Measurements from ENCODE around the gene SLF1. TPM values are rescaled to one million over a fixed set of nuclear protein-coding genes. Genes with fewer than 3 reads are reported as not detected.

SLF1 gene
- total and polyA plus RNA-seq, 2 experiments from 2014 or later, result 36.3 to 43.8 TPM

- Mint-ChIP-seq H3K36me3 (ENCODE audit: low read depth) (no peaks in the 10 kb centered on the region; the same call in 2 of the 3 replicates), H3K27ac (no peak overlapping the region; the same call in 1 of the 2 replicates), H3K27me3 (ENCODE audit: insufficient read depth, low read depth, poor library complexity) (no peaks in the 10 kb centered on the region), H3K9me3 (no peaks in the 10 kb centered on the region), H3K4me3 (no peak overlapping the region), H3K4me1 (peaks cover 29% of the 10 kb centered on the region)
- Histone ChIP-seq H3K27ac (ENCODE audit: low read depth) (no peak overlapping the region), H3K4me3 (no peak overlapping the region), H2AFZ (no peak overlapping the region), H3K4me2 (no peak overlapping the region), H3K27me3 (ENCODE audit: insufficient read depth) (no peaks in the 10 kb centered on the region), H3F3A (replicated peaks; ENCODE audit: low read depth) (no peaks in the 10 kb centered on the region), H3K36me3 (ENCODE audit: insufficient read depth) (no peaks in the 10 kb centered on the region), H3K4me1 (ENCODE audit: insufficient read depth) (peaks cover 24% of the 10 kb centered on the region), H3K9me2 (ENCODE audit: insufficient read depth) (no peaks in the 10 kb centered on the region), H4K20me1 (replicated peaks; ENCODE audit: insufficient read depth) (peaks cover 3% of the 10 kb centered on the region; the same call in 1 of the 2 replicates), H3K79me2 (replicated peaks; ENCODE audit: insufficient read depth) (peaks cover 9% of the 10 kb centered on the region)
- DNase-seq (ENCODE audit: low spot score) (no peak), ATAC-seq (no peak)
- no peak for TF ChIP-seq STAT1 (IDR thresholded peaks at IDR 0.05; ENCODE audit: unreplicated experiment)
- TF ChIP-seq ZNF331 (CRISPR knock-in tag; IDR thresholded peaks at IDR 0.05; ENCODE audit: low read depth), result no peak
- TF ChIP-seq REST (IDR thresholded peaks at IDR 0.05; ENCODE audit: unreplicated experiment), result no peak
- TF ChIP-seq CTCF (conservative IDR thresholded peaks at IDR 0.05; ENCODE audit: low read depth in 2 of 2), result no peak
These were observed 4.2 kb upstream of the SLF1 start for GRCh38 chr5:94614156-94614805.

GRCh38 chr5:94615862-94616261, 2.6 kb upstream of the SLF1 start:
- no peak overlapping the region for H2AFZ ChIP-seq
- no peaks in the 10 kb centered on the region; the same call in 2 of the 3 replicates for H3K36me3 Mint-ChIP-seq (ENCODE audit: low read depth)
- no peak for ATAC-seq
- H3K27me3 Mint-ChIP-seq (ENCODE audit: insufficient read depth, low read depth, poor library complexity), result no peaks in the 10 kb centered on the region
- no peaks in the 10 kb centered on the region for H3K9me3 Mint-ChIP-seq
- H3K4me3 Mint-ChIP-seq, result no peak overlapping the region; the same call in 2 of the 3 replicates
- H3K4me3 ChIP-seq, result no peak overlapping the region
- peaks cover 36% of the 10 kb centered on the region for H3K4me1 Mint-ChIP-seq
- H3K36me3 ChIP-seq (ENCODE audit: insufficient read depth), result no peaks in the 10 kb centered on the region
- 0 out of 2 replicates have a peak overlapping the region, but pooled peaks have one; percentile 31 for H3K4me2 ChIP-seq
- H3K79me2 ChIP-seq (replicated peaks; ENCODE audit: insufficient read depth), result peaks cover 25% of the 10 kb centered on the region
- H3K27ac Mint-ChIP-seq, result no peak overlapping the region
- H3K4me1 ChIP-seq (ENCODE audit: insufficient read depth), result peaks cover 24% of the 10 kb centered on the region
- peaks cover 12% of the 10 kb centered on the region for H4K20me1 ChIP-seq (replicated peaks; ENCODE audit: insufficient read depth)
- H3K9me2 ChIP-seq (ENCODE audit: insufficient read depth), result no peaks in the 10 kb centered on the region
- H3F3A ChIP-seq (replicated peaks; ENCODE audit: low read depth), result no peaks in the 10 kb centered on the region
- no peak overlapping the region for H3K27ac ChIP-seq (ENCODE audit: low read depth)
- DNase-seq (ENCODE audit: low spot score), result no peak
- no peaks in the 10 kb centered on the region for H3K27me3 ChIP-seq (ENCODE audit: insufficient read depth)
- TF ChIP-seq ETS1 (IDR thresholded peaks at IDR 0.05) (no peak), REST (IDR thresholded peaks at IDR 0.05; ENCODE audit: unreplicated experiment) (no peak), STAT1 (IDR thresholded peaks at IDR 0.05; ENCODE audit: unreplicated experiment) (no peak), ZNF114 (CRISPR knock-in tag; IDR thresholded peaks at IDR 0.05) (no peak), CTCF (conservative IDR thresholded peaks at IDR 0.05; ENCODE audit: low read depth in 2 of 2) (no peak)

All from GM23338 (cell line).